Activated CD4-positive, alpha-beta T cell treated with anti-CD3 and anti-CD28 coated beads, Interleukin-10, Interleukin-2, amounts not matched to agents 100 ng/mL and 50 ng/mL, durations not matched to agents 16 hours and 8 hours (primary cell): ENCODE measurements around the gene LARGE1.

ENCODE experiments used
- DNase-seq: peaks from one replicate; pipeline ENCODE4 v3.0.0-alpha.2; 2020

The LARGE1 gene

DNA sequence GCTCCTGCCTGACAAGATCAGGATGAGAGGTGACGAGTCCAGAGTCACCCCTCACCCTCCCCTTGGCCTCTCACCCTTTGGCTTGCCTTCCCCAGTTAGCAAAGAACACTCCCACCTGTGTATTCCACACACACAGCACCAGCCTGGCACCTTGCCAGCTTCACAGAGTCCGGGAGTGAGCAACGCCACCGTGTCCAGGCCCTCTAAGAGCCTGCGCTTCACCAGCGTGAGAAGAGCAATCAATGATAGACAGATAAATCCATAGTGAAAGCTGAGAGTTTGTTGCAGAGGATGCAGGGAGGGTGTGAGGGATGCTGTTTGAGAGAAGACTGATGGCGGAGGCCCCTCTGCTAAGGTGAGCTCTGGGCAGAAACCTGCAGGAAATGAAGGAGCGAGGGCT lies 404.5 kb downstream of the LARGE1 start:
- DNase-seq = no peak

DNA sequence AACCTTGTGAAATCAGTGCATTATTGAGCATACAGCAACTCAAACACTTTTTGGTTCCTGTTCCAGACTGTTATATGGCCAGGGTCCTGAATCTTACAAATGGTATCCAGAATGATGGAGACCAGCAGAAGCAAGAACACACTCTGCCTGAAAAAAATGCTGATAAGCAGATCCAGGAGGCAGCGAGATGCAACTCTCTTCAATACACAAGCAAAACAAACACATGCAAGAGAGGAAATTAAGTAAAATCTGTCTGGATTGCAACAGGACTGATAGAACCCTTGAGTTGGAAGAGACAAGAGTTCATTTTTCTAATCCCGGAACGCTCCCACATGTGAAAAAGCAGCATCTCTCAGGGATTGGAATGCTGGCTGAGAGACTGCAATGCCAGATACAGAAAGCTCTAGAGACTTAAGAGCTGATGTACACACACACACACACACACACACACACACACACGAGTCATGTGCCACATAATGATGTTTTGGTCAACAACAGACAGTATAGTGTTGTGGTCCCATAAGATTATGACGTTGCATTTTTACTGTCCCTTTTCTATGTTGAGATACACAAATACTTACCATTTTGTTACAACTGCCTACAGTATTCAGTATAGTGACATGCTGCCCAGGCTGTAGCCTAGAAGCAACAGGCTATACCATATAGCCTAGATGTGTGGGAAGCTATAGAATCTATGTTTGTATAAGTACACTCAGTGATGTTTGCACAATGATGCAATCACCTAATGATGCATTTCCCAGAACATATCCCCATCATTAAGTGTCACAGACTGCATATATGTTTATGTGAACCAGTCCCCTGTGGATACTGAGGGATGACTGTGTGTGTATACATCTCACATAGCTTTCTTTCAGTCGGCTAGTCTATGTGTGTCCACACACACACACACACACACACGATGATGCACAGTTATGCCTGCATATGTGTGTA lies 406.6 kb downstream of the LARGE1 start:
- DNase-seq = no peak

DNA sequence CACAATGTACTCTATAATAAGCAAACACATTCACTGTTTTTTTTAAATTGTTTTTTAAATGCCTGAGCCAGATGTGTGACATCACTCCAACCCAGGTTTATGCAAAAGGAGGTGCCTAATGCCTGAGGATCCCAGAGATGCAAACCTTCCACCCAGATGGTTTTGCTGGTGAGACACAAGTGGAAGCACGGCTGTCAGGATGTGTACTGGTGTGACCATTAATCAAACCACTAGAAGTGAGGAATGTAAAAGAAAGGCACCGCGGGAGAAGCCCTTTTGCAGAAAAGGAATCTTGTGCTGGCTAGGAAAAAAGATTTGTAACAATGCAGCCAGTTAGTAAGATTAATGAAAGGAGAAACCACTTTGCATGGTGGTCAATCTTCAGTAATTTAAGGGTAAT lies 407.4 kb downstream of the LARGE1 start:
- no peak for DNase-seq

DNA sequence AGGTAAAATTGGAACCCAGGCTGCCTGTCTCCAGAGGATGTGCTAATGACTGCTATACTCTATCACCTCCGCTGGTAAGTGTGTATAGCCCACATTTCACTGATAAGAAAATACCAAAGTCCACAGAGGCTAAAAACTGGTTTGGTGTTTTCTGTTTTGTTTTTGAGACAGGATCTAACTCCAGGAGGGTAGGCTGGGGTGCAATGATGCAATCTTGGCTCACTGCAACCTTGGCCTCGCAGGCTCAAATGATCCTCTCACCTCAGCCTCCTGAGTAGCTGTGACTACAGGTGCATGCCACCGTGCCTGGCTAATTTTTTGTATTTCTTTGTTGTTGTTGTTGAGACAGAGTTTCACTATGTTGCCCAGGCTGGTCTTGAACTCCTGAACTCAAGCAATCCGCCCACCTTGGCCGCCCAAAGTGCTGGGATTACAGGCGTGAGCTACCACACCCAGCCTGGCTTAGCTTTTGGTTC lies 409.8 kb downstream of the LARGE1 start:
- DNase-seq = no peak

DNA sequence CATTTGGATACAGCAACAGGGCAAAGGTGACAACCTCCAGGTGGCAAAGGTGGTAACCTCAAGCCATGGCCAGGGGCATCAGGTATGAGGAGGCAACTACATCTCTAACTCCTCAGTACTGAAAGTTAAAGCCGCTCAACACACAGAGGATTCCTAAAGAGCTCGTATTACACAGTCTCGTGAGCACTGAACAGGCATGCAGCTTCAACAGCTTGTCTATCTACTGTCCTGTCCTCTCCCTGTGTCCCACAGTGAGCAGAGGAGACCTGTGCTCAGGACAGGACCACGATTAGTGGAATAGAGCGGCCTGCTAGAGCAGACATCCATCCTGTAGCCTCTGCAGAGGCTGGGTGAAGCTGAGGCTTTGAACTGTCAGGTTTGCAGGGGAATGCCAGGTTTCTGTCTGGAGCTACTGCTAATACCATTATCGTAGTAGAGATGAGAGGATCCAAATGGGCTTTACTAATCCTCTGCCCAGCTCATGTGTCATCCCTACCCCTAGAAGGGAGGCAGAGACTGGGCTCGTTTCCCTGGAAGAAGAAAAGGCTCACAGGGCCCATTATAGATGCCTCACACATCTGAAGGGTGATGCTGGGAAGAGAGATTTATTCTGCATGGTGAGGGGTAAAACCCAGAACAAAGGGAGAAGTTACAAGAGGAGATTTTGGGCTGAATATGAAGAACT lies 415.2 kb downstream of the LARGE1 start:
- DNase-seq = no peak

DNA sequence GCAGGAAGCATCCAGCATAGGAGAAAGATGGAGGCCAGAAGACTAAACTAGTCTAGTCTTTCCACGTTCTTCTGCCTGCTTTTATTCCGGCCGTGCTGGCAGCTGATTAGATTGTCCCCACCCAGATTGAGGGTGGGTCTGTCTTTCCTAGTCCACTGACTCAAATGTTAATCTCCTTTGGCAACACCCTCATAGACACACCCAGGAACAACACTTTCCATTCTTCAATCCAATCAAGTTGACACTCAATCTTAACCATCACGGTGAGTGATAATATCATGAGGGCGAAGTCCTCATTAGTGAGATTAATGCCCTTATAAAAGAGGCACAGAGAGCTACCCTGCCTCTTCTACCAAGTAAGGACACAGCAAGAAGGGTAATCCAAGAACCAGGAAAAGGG lies 424.2 kb downstream of the LARGE1 start:
- DNase-seq = no peak

DNA sequence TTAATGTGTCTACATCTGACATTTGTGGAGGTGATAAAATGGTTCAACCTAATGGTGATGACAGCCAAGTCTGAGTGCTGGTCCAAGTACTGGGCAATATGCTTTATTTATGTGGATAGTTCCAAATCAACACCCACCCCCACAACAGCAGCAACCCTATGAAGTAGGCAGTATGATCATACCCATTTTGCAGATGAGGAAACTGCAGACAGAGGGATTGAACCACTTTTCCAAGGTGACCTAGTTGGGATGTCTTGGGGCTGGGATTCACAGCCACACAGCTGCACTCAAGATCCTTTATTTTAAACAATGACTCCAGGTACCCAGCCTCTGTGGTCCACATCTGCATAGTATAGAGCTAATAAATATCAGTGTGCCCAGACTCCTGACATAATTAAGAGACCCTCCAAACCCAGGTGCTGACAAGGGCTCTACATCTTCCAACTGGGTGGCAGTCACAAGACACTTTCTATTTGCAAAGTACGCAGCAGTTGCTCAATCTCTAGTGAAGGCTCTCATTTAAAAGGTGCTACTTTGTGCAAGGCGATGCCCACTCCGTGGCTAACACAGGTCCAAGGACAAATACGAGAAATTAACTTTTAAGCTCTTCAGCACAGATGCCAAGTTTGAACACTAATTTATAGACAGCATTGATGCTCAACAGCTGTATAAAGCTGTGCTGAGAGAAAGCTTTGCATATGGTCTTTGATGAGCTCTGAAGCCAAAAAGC lies 426.6 kb downstream of the LARGE1 start:
- DNase-seq = no peak

DNA sequence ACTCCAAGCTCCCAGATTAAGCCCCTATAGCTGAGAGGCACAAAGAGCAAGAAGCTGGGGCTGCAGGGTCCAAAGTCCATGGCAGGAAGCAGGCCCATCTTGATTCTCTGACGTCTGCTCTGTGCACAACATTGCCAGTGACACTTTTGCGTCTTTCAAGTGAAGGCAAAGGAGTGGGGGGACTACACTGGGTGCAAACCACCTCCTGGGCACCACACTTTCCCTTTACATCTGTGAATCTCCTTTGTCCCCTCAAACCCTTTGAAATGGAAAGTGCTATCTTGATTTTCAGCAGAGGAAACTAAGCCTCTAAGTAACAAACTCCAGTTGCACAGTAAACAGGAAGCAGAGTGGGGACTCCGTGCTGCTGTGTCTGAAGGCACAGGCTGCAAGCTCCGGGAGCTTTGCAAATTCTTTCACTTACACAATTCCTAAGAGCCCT lies 428.0 kb downstream of the LARGE1 start:
- no peak for DNase-seq

DNA sequence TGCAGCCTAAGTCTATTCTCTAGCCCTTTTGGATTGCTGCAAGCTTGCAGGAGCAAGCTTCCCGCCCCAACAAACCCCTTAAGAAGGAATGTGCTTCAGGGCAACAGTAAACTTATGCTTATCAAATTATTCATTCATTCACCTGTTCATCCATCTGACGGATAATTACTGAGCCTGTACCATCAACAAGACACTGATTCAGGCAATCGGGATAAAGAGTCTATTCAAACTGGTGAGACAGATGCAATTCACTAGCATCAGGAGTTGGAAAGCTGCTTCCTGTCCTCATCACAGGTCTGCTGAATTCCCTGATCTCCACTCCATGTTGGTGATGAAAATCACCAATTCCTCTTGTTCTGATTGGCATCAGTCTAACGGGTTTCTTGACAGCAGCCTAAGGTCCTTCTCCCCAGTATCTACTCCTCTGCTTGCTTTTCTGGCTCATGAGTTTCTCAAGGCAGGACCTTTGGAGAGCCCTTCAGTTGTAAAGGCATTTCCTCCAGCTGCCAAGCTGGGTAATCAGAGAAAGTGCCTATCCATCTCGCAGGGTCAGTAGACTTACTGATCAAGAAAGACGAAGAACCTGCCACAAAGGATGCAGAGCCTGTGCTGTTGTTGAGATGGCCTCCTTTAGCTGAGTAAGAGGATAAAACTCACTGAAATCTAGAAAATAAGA lies 433.1 kb downstream of the LARGE1 start:
- no peak for DNase-seq

DNA sequence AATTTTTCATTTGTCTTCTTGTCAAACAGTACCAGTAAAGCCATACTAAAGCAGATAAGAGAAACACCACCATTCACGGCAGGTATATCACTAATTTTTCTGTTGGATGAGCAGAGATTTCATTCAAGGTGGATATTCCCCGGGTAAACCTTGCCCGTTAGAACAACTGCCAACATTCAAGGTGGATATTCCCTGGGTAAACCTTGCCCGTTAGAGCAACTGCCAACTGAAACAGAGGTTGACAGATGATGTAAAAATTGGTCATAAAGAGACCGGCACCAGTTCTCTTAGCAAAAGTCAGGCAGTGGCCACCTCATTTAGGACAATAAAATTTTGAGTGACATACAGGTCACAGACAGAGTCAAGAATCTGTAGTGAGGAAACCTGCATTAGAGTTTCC lies 438.7 kb downstream of the LARGE1 start:
- no peak for DNase-seq

DNA sequence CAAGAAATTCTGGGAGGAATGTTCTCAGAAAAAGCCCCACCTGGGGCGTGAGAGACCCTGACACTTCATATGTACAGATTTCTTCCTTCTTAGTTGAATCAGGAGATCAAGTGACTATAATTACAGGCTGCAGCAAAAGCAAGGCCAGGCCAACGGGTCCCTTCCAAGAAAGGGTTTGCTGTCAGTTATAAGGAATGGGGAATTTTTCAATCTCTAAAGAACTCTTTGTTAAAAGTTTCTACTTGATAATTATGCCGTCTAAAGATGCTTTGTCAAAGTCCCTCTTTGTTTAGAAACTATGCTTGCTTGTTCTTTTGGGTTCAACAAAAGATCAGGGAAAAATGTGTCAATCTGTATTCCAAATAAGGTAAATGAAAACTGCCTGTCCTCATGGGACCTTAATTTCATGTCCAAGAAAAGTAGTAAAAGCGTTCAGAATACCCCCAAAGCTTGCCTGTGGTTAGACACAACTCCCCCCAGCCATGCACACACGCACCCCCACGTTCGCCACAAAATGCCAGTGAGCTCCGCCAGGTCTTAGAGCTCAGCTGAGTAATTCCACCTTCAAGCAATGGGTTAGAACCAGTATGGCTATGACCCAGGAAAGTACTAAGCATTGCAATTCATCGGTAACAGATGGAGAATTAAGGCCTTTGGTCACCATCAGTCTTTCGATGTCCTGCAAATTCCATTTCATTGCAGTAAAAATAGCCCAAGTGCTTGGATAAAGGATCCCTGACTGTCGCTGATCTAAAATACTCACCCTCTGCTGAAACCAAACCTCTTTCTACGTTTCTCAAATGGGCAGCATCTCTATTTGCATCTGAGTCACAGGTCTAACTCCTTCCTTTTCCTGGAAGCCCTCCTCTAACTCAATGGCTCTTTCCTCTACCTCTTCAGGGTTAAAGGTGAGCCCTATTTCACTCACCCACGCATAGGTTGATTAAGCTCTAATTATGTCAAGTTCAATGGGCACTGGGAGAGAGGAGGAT lies 442.9 kb downstream of the LARGE1 start:
- no peak for DNase-seq

DNA sequence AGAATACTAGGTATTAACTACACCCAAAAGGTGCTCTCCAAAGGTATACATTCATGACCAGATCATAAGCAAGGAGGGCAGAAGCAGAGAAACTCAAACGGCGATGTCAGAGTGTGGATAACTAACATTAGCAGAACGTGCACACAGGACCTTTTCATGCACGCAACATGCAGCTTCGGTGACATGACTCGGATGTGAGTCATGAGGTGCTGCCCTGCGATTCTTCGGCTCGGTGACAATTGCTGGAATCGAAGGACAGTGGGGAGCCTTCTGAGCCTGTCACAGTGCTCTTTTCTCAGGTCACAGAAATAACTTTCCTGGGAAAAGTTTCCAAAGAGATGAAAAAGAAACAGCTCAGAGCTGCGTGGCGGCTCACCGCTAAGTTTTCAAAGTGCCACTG lies 443.6 kb downstream of the LARGE1 start:
- DNase-seq = no peak

DNA sequence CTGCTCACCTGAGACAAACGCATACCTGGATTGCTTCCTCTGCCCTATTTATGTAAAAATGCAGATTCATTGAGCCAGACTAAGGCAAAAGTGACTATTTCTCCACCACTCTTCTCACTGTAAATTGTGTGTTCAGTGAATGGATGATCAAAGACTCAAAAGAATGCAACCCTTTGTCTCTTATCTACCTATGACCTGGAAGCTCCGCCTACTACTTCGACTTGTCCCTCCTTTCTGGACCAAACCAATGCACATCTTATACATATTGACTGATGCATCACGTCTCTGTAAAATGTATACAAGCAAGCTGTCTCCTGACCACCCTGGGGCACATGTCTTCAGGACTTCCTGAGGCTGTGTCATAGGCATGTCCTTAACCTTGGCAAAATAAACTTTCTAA lies 444.1 kb downstream of the LARGE1 start:
- no peak for DNase-seq

DNA sequence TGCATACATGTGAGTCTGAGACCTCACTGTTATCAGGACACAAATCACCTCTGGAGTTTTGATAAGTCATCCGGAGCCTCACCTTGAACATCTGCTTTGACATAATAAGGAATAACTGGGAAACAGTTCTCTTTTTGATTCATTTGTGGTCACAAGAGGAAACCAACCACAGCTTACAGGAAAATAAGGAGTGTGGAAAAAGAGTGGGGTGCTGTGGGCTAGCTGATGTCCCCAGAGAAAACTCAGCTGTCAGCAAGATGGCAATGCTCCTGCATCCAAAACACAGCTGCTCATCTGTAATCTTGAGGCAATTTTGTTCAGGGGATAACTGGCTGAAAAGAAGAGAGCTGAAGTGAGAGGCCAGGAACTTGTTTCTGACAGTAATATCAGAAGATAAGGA lies 445.7 kb downstream of the LARGE1 start:
- DNase-seq = no peak

DNA sequence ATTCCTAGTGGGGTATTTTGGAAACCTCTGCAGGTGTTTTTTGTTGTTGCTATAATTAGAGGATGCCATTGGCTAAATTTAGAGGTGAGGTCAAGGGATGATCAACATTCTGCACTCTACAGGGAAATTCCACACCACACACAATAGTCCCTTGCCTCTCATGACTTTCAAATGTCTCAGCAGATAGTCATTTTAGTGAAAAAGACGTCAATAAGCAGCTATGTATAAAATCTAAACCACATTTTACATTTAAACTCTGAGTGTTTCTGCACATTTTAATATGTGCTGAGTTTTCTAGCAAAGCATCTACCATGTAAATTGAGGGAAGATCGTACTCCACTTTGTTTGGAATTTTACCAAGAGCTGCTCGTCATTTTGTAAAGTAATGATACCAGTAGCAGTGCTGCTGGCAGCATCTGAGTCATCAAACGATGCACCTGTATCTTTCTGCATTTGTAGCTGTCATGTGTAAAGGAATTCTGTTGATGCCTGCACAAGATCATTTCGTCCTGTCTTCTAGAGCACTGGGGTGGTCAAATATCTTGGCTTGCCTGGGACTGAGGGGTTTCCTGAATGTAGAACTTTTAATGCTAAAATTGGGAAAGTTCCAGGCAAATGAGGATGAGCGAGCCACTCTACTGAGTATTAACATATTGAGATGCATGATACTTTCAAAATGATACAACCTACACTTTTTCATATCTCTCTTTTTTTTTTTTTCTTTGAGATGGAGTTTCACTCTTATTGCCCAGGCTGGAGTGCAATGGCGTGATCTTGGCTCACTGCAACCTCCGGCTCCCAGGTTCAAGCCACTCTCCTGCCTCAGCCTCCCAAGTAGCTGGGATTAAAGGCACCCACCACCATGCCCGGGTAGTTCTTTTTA lies 447.6 kb downstream of the LARGE1 start:
- no peak for DNase-seq

DNA sequence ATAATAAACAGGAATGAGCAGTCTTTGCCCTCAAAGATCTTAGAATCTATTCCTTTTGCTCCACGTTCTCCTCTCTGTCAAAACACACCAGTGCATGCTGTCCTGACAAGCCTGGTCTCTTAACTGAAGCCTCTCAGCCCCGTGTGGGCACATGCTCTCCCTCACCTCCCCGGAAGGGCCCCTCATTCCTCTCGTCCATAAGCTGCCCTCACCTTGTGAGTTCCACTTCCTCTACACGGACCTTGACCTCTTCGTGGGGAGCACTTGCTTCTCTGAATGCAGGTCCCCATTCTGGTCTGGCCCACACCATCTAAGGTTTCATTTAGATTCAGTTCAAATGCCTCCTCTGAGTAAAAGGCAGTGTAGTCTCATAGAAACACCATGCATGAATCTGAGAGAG lies 449.8 kb downstream of the LARGE1 start:
- DNase-seq = no peak

DNA sequence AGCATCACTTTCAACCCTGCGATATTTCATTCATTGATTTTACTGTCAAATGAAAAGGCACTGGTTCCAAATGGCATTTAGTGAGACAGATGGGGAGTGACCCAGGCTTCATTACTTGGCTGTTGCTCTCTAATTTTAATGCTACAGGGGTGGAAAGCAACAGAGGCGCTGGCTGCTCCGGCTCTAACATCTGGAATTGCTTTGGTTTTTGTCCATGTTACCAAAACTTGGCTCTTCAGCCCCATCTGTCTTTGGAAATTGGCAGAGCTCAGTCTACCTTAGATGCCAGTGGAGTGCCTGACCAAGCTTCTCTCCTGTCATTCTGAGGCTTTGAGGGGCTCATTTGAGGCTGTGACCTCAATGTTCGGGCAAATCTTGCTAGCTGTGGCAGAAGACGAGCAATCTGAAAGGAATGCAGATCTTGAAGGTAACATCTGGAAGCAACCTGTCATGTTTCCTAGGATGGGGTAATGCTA lies 452.6 kb downstream of the LARGE1 start:
- no peak for DNase-seq

DNA sequence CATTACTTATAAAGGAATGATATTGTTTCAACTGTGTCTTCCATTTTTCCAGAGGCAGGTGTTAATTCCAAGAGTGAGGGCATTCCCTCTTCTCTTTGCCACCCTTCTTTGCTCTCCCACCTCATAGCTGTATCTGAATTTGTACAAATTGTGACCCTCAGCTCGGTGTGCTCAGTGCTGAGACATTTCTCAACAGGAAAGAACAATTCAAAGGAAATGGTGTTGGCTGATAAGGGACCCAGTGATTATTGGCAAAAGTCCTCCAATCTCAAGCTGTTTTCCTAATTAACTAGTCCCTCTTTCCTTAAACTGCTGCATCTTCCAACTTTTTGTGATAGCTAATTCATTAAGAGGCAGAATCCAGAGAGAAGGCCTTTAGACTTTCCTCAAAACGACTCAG lies 453.2 kb downstream of the LARGE1 start:
- no peak for DNase-seq

DNA sequence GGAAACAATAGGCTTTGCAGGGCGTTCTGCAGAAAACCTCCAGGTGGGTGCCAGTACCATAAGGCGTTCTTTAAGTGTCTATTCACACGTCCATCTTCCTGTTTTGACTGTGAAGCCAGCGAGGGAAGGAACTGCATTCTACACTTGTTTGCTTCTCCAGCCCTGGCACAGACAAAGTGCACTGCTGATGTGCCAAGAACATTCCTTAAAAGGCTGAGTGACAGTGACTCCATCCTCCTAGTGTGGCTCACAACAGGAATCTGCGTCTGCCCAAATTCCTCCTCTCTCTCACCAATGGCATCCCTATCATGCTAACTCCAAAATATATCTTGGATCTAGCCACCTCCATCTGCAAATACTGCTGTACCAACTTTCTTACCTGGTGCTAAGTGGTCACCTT lies 454.7 kb downstream of the LARGE1 start:
- DNase-seq = no peak

DNA sequence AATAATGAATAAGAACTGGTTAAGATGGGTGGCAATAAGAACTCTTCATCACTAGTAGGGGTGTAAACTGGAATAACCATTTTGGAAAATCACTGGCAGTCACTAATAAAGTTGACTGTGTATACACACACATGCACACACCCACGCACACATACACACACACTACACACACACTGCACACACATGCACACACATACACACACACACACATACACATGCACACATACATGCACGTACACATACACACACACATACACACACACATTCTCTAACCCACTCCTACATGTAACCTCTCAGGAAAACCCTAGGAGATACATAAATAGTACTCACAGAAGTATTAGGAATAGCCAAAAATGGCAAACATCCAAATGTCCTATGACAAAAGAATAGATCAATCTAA lies 455.6 kb downstream of the LARGE1 start:
- no peak for DNase-seq
